ENCODE results near the gene SCN9A.

SCN9A gene

GRCh38 chr2:166270376-166270775, 105.4 kb downstream of the SCN9A start:
- DNase-seq (ENCODE audit: low read depth): no peak
- no peak for TF ChIP-seq CTCF (IDR thresholded peaks at IDR 0.05; ENCODE audit: insufficient read depth, low read depth, low read length, missing control alignments)
- H3K4me3 ChIP-seq (ENCODE audit: low read length): no peak overlapping the region

- no peak for TF ChIP-seq CTCF (IDR thresholded peaks at IDR 0.05; ENCODE audit: insufficient read depth, low read depth, low read length, missing control alignments)
- H3K4me3 ChIP-seq (ENCODE audit: low read length): no peak overlapping the region
- no peak for DNase-seq (ENCODE audit: low read depth)
Observed at GRCh38 chr2:166269322-166269721, 106.4 kb downstream of the SCN9A start.

GRCh38 chr2:166257859-166258258, 117.9 kb downstream of the SCN9A start:
- H3K4me3 ChIP-seq (ENCODE audit: low read length): no peak overlapping the region
- DNase-seq (ENCODE audit: low read depth): no peak
- TF ChIP-seq CTCF (IDR thresholded peaks at IDR 0.05; ENCODE audit: insufficient read depth, low read depth, low read length, missing control alignments): no peak

- DNase-seq (ENCODE audit: low read depth): no peak
Observed at GRCh38 chr2:166256896-166257295, 118.8 kb downstream of the SCN9A start.

GRCh38 chr2:166249318-166249717, 126.4 kb downstream of the SCN9A start:
- H3K4me3 ChIP-seq (ENCODE audit: low read length): no peak overlapping the region
- TF ChIP-seq CTCF (IDR thresholded peaks at IDR 0.05; ENCODE audit: insufficient read depth, low read depth, low read length, missing control alignments): no peak
- DNase-seq (ENCODE audit: low read depth): no peak

More at GRCh38 chr2:166256896-166257295, 118.8 kb downstream of the SCN9A start:
- H3K4me3 ChIP-seq (ENCODE audit: low read length): no peak overlapping the region
- TF ChIP-seq CTCF (IDR thresholded peaks at IDR 0.05; ENCODE audit: insufficient read depth, low read depth, low read length, missing control alignments): no peak

- DNase-seq (ENCODE audit: low read depth): no peak
- no peak for TF ChIP-seq CTCF (IDR thresholded peaks at IDR 0.05; ENCODE audit: insufficient read depth, low read depth, low read length, missing control alignments)
- no peak overlapping the region for H3K4me3 ChIP-seq (ENCODE audit: low read length)
Observed at GRCh38 chr2:166246901-166247300, 128.8 kb downstream of the SCN9A start.

GRCh38 chr2:166242309-166242708, 133.4 kb downstream of the SCN9A start:
- no peak overlapping the region for H3K4me3 ChIP-seq (ENCODE audit: low read length)
- TF ChIP-seq CTCF (IDR thresholded peaks at IDR 0.05; ENCODE audit: insufficient read depth, low read depth, low read length, missing control alignments): no peak
- no peak for DNase-seq (ENCODE audit: low read depth)

Data from epithelial cell of esophagus (primary cell).